ENCODE measurements around the gene YJEFN3.

The YJEFN3 gene

GRCh38 chr19:19487077-19487949, 41.4 kb upstream of the YJEFN3 start:
- H3K4me3 ChIP-seq (ENCODE audit: low read depth, low read length) = no peak overlapping the region
- TF ChIP-seq CTCF (IDR thresholded peaks at IDR 0.05; ENCODE audit: borderline replicate concordance, insufficient read depth, low read depth, low read length) = no peak

- no peak for TF ChIP-seq CTCF (IDR thresholded peaks at IDR 0.05; ENCODE audit: borderline replicate concordance, insufficient read depth, low read depth, low read length)
- H3K4me3 ChIP-seq (ENCODE audit: low read depth, low read length) = no peak overlapping the region
Observed at GRCh38 chr19:19487950-19488874, 40.5 kb upstream of the YJEFN3 start.

- no peak for TF ChIP-seq CTCF (IDR thresholded peaks at IDR 0.05; ENCODE audit: borderline replicate concordance, insufficient read depth, low read depth, low read length)
- H3K4me3 ChIP-seq (ENCODE audit: low read depth, low read length) = no peak overlapping the region
Observed at GRCh38 chr19:19488875-19489690, 39.6 kb upstream of the YJEFN3 start.

- H3K4me3 ChIP-seq (ENCODE audit: low read depth, low read length) = no peak overlapping the region
- no peak for TF ChIP-seq CTCF (IDR thresholded peaks at IDR 0.05; ENCODE audit: borderline replicate concordance, insufficient read depth, low read depth, low read length)
Observed at GRCh38 chr19:19489804-19490204, 38.9 kb upstream of the YJEFN3 start.

GRCh38 chr19:19490214-19490968, 38.3 kb upstream of the YJEFN3 start:
- peak; percentile 72 for TF ChIP-seq CTCF (IDR thresholded peaks at IDR 0.05; ENCODE audit: borderline replicate concordance, insufficient read depth, low read depth, low read length)
- no peak overlapping the region for H3K4me3 ChIP-seq (ENCODE audit: low read depth, low read length)

Measured in GM12875 (cell line).